ENCODE data around the gene DLX1. TPM values are rescaled to one million over a fixed set of nuclear protein-coding genes. Genes with fewer than 3 reads are reported as not detected.

The DLX1 gene
- total RNA-seq, 1 donor: not detected

DNA sequence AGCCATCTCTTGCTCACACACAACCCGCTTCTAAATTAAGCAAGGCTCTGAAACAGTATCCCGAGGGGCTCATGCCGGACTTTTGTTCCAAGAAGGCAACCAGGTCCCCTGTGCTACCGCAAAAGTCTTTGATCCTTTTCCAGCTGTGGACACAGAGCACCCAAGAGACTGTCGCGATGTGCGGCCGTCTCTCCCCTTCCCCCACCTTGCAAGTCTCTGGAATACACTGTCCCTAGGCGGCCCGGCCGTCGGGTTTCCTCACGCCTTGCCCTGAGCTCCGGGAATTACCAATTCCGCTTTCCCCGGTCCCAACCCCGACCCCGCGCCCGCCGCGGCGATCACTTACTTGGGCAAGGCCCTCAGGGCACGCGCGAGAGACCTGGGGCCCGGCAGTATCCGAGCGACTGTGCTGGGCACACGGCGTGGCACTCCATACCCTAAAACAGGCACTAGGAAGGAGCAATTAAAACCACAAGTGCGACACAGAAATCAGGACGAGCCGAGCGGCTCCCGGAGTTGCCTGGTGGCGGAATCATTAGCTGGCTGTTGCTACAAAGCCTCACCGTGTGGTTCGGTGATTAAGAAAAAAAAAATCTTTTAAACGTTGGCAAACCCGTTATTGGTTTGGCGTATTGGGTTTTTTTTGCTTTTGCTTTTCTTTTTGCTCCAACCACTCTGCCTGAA is 2.2 kb upstream of the DLX1 start:
- H3K4me3 ChIP-seq (ENCODE audit: low read depth, low read length): no peak overlapping the region

DNA sequence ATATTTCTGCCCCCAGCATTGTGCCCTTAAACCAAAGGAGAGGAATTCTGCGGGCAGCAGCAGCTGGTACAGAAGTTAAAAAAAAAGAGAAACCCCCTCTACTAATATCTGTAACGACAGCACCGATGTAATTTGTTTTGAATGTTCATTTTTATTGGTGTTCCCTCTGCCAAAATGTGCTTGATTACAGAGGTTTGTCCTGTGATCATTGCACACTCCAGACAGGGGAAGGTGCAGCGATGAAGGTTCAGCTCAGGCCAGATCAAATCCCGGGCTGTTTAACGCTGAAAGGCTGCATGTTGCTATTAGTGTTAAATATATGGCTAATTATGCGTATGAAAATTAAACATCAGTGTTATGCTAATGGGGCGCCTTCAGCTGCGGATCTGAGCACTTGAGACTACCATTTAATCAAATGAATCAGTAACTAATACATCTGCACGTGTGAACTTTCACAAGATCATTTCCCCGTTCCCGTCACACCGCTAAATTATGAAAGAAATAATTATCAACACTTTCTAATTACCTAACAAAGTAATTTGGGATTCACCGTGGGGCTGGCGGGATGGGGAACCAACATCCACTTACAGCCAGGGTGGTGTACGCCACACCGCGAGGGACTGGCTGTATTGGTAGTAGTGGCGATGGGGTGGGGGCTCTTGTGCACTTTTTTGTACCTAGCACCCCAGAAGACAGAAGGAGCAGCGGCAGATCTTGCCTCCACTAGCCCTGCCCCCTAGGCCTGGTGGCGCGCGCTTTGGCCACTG is 1.5 kb upstream of the DLX1 start:
- TF ChIP-seq, protein P1, sequence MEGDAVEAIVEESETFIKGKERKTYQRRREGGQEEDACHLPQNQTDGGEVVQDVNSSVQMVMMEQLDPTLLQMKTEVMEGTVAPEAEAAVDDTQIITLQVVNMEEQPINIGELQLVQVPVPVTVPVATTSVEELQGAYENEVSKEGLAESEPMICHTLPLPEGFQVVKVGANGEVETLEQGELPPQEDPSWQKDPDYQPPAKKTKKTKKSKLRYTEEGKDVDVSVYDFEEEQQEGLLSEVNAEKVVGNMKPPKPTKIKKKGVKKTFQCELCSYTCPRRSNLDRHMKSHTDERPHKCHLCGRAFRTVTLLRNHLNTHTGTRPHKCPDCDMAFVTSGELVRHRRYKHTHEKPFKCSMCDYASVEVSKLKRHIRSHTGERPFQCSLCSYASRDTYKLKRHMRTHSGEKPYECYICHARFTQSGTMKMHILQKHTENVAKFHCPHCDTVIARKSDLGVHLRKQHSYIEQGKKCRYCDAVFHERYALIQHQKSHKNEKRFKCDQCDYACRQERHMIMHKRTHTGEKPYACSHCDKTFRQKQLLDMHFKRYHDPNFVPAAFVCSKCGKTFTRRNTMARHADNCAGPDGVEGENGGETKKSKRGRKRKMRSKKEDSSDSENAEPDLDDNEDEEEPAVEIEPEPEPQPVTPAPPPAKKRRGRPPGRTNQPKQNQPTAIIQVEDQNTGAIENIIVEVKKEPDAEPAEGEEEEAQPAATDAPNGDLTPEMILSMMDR (IDR thresholded peaks at IDR 0.05; ENCODE audit: insufficient read depth, low read depth, low read length): no peak
- DNase-seq (ENCODE audit: low read depth): no peak
- no peak overlapping the region for H3K4me3 ChIP-seq (ENCODE audit: low read depth, low read length)

More for the DNA sequence above, 2.2 kb upstream of the DLX1 start:
- DNase-seq (ENCODE audit: low read depth): no peak
- TF ChIP-seq, protein P1 (IDR thresholded peaks at IDR 0.05; ENCODE audit: insufficient read depth, low read depth, low read length): no peak

DNA sequence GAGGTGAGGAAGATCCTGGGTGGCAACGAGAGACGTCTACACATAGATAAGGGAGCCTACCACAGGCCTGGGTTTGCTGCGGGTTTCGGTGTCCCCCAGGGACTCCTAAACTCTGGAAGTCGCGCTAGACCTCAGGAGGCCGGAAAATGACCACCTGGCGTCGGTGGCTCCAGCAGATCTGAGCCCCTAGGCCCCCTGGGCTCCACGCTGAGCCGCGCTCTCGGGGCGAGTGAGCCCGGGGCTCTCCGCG is 987 bp upstream of the DLX1 start:
- TF ChIP-seq, protein P1 (IDR thresholded peaks at IDR 0.05; ENCODE audit: insufficient read depth, low read depth, low read length): no peak
- DNase-seq (ENCODE audit: low read depth): no peak
- peak overlapping the region; percentile 59 for H3K4me3 ChIP-seq (ENCODE audit: low read depth, low read length)

DNA sequence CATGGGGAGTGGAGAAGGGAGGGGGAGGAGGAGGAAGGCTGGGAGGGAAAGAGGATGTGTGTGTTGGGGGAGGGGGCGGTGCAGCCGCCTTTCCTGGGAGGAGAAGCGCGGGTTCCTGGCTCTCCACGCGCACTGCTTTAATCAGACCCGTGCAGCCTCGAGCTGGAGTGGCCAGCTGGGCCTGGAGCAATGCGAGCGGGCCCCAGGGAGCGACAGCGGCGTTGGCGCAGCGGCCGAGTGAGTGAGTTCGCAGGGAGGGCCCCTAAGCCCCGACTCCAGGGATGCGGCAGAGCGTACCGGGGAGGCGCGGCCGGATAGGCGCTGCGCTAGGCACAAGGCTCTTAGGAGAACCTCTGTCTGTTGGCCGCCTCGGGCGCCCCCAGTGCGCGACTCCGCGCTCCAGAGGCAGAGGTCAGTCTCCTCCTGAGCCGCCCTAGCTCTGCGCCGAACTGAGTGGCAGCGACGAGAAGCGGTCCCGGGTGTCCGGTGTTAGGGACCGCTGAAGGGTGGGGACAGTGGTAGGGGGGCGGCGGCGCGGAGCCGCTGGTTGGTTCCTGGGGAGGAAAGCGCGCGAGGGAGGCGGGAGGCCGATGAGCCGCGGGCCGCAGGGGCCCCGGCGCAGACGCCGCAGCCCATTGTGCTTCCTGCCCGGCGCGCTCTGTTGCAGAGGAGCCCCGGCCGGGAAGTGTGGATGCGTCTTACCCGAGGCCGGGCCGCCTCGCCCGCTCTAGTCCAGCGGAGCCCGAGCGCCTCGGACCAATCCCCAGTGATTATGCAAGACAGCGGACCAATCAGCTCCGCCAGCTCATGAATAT is 455 bp upstream of the DLX1 start:
- peak overlapping the region; percentile 59 for H3K4me3 ChIP-seq (ENCODE audit: low read depth, low read length)
- DNase-seq (ENCODE audit: low read depth): peak; percentile 94
- TF ChIP-seq, protein P1 (IDR thresholded peaks at IDR 0.05; ENCODE audit: insufficient read depth, low read depth, low read length): no peak

DNA sequence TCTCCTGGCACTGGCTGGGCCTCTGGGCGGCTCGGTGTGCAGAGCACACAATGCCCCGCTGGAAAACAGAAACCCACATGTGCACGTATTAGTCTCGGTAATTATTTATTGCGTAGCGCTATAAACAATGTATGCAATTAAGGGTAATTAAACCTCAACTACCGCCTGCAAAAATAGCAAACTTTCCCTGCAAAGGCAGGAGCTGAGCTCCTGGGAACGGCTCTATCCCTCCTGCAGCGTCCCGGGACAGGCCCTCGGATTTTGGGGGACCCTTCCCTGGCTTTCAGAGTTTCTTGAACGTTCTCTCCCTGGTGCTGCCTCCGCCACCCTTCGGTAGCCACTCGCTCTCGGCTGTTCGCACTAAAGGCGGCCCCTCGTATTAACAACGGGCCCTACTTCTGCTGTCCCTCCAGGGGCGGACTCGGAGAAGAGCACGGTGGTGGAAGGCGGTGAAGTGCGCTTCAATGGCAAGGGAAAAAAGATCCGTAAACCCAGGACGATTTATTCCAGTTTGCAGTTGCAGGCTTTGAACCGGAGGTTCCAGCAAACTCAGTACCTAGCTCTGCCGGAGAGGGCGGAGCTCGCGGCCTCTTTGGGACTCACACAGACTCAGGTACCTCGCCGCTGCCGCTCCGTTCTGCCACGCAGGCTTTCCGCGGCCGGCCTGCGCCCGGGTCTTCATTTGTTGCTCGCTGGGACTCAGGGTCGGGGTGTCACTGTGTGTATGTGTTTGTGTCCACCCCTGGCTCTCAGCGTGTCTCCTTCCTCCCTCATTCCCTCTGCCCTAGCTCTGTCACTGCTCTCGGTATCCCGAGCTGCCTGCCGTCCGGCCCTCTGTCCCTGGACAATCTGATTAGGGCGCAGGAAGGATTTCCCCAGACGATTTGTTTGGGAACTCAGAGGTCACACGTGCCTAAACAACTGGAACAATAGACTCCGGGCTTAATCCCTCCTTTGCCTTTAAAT is 1.2 kb downstream of the DLX1 start:
- TF ChIP-seq, protein P1 (IDR thresholded peaks at IDR 0.05; ENCODE audit: insufficient read depth, low read depth, low read length): no peak
- no peak overlapping the region for H3K4me3 ChIP-seq (ENCODE audit: low read depth, low read length)
- no peak for DNase-seq (ENCODE audit: low read depth)

DNA sequence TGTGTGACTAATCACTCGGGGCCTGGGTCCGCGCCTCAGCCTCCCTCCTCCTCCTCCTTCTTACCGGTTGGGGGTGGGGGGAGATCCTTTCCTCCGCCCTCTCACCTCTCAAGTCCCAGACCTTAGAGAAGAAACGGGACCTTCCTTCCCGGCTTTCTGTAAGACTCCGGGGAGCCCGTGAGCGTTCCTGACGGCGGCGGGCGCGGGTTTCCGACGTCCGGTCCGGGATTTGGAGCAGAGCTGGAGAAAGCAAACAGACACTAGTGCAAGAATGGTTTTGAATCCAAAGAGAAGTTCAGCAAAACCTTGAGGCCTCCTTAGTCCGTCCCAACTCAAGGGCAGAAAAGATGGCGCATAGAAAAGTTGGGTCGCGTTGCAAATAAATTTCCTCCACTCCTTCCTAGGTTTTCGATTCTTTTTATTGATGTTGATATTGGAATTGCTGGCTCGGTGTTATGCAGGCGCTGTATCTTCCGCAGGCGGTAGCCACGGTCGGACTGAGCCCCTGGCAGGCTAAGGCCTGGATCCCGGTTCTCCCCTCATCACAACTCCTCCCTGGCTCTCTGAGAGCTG is 2.0 kb downstream of the DLX1 start:
- no peak overlapping the region for H3K4me3 ChIP-seq (ENCODE audit: low read depth, low read length)
- no peak for DNase-seq (ENCODE audit: low read depth)
- TF ChIP-seq, protein P1 (IDR thresholded peaks at IDR 0.05; ENCODE audit: insufficient read depth, low read depth, low read length): no peak
